T-cell (primary cell): ENCODE measurements around the gene NUBP2. TPM values are rescaled to one million over a fixed set of nuclear protein-coding genes. Genes with fewer than 3 reads are reported as not detected.

Experiments
- ATAC-seq, 4 experiments: fragments of 200-7000 bp in 3 of 4; fragments of 150-1000 bp in 1 of 4; cut with Tn5 transposase; replicated peaks in 1 of 4; 1 replicate in 3 of 4; 2 replicates in 1 of 4; pipeline ENCODE4 v1.10.0; 2021; ENCODE audit warnings: moderate library complexity in 3 of 4, mild to moderate bottlenecking in 2 of 4, moderate number of reproducible peaks in 1 of 4
- CTCF ChIA-PET, 2 donors: fragments of 300-600 bp; sonication (Branson Sonifier 250); formaldehyde crosslinking; loops; one replicate each; lab custom pipeline; 2022; ENCODE audit warnings: antibody characterized with exemption in 2 of 2; lab: Charles Lee
- POLR2A ChIA-PET, 2 donors: fragments of 300-600 bp; sonication (Branson Sonifier 250); formaldehyde crosslinking; loops; one replicate each; lab custom pipeline; 2022; ENCODE audit warnings: antibody characterized with exemption in 2 of 2; lab: Charles Lee
- DNase-seq, 35 experiments: peaks; one replicate each; pipeline versions ENCODE4 v3.0.0 to v3.0.0-alpha.2; 2013 to 2023
- H3K27ac ChIP-seq: one replicate; pipeline ENCODE4 v1.5.1; 2013; ENCODE audit warnings: low read length
- H3K27me3 ChIP-seq, 2 experiments: replicated peaks in 1 of 2; 1 replicate in 1 of 2; 2 replicates in 1 of 2; pipeline versions ENCODE4 v1.6.1 to v1.7.0; 2013; ENCODE audit warnings: low read length in 1 of 2, mixed read lengths in 1 of 2; ENCODE audit not compliant: control insufficient read depth in 2 of 2, insufficient read depth in 2 of 2; ENCODE audit errors: extremely low read depth in 1 of 2
- H3K36me3 ChIP-seq, 2 donors: 1 replicate in 1 of 2; 2 replicates in 1 of 2; pipeline versions ENCODE4 v1.6.1 to v1.7.0; 2013; ENCODE audit warnings: low read length in 1 of 2; ENCODE audit not compliant: control insufficient read depth in 2 of 2, insufficient read depth in 1 of 2; ENCODE audit errors: extremely low read depth in 1 of 2
- H3K4me1 ChIP-seq, 2 experiments: 1 replicate in 1 of 2; 2 replicates in 1 of 2; pipeline versions ENCODE4 v1.6.1 to v1.7.0; 2013; ENCODE audit warnings: low read length in 2 of 2, mixed read lengths in 1 of 2; ENCODE audit not compliant: insufficient read depth in 2 of 2, control insufficient read depth in 1 of 2; ENCODE audit errors: extremely low read depth in 1 of 2
- H3K4me3 ChIP-seq, 2 donors: 1 replicate in 1 of 2; 2 replicates in 1 of 2; pipeline versions ENCODE4 v1.5.1 to v1.7.0; 2013; ENCODE audit warnings: mild to moderate bottlenecking in 2 of 2, low read length in 1 of 2, moderate library complexity in 1 of 2; ENCODE audit not compliant: control insufficient read depth in 1 of 2; ENCODE audit errors: extremely low read depth in 1 of 2
- H3K9me3 ChIP-seq: 2 replicates; pipeline ENCODE4 v1.7.0; 2013
- H3K27ac Mint-ChIP-seq, 2 donors: one replicate each; pipeline ENCODE4 v1.8.0; 2020 to 2021; ENCODE audit warnings: mild to moderate bottlenecking in 2 of 2, mixed read lengths in 2 of 2
- H3K27me3 Mint-ChIP-seq, 2 donors: one replicate each; pipeline ENCODE4 v1.8.0; 2021 to 2022; ENCODE audit warnings: mixed read lengths in 2 of 2
- H3K36me3 Mint-ChIP-seq: one replicate; pipeline ENCODE4 v1.8.0; 2021; ENCODE audit warnings: mixed read lengths
- H3K4me1 Mint-ChIP-seq, 3 donors: one replicate each; pipeline ENCODE4 v1.8.0; 2020 to 2022; ENCODE audit warnings: mixed read lengths in 3 of 3, mild to moderate bottlenecking in 1 of 3
- H3K4me3 Mint-ChIP-seq, 3 donors: one replicate each; pipeline ENCODE4 v1.8.0; 2020 to 2022; ENCODE audit warnings: mild to moderate bottlenecking in 3 of 3, mixed read lengths in 3 of 3, moderate library complexity in 3 of 3
- H3K9me3 Mint-ChIP-seq, 3 donors: one replicate each; pipeline ENCODE4 v1.8.0; 2020 to 2022; ENCODE audit warnings: mixed read lengths in 3 of 3
- WGBS: methylation state at CpG from one replicate; pipeline ENCODE4 v1.1.5; 2013; ENCODE audit warnings: missing lambda C conversion rate; ENCODE audit not compliant: insufficient coverage; 5-methylcytosine and 5-hydroxymethylcytosine counted together
- total RNA-seq, 35 experiments: library from RNA in 6 of 35; stranded (reverse) in 6 of 35; fragments of 120-200 nt in 1 of 35; gene quantifications; one replicate each; pipeline versions ENCODE4 v1.2.1 to v1.2.4 and lab custom pipeline; 2013 to 2026

Gene NUBP2
- total RNA-seq, 5 donors from 2014 or later (not counting 1 experiment from before 2014, with no cell fraction given): 41.2 to 77.0 (median 74.3) TPM

DNA sequence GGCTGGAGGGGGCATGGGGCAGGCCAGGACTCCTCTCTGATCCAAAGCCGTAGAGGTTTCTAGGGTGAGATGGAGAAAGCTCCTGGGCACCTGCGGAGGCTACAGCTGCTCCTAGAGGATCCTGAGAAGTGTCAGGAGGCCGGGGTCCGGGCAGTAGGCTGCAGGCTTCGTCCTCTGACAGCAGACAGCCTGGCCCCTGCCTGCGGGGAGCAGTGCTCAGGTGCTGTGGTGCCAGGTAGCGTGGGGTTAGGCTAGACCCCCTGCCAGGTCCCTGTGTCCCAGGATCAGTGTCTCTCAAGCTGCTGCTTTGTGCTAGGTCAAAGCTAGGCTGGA is 8.3 kb upstream of the NUBP2 start:
- H3K4me3 ChIP-seq: peak overlapping the region in 1 of 2 donors; percentile 79
- peaks cover 19 to 35% of the 10 kb centered on the region in 2 donors for H3K36me3 ChIP-seq
- H3K27me3 ChIP-seq: no peaks in the 10 kb centered on the region
- peak overlapping the region in 2 of 3 donors; percentile 94 to 97 for H3K4me3 Mint-ChIP-seq
- no peak for DNase-seq
- 95% methylated on average over 6 of the region's 7 CpGs for WGBS
- no peak for ATAC-seq
- peaks cover 4 to 53% of the 10 kb centered on the region in 2 experiments for H3K4me1 ChIP-seq
- no peaks in the 10 kb centered on the region for H3K27me3 Mint-ChIP-seq
- H3K9me3 ChIP-seq: no peaks in the 10 kb centered on the region
- peaks cover 17 to 27% (median 18%) of the 10 kb centered on the region in 3 donors for H3K4me1 Mint-ChIP-seq
- POLR2A ChIA-PET: no interaction called here
- CTCF ChIA-PET: interaction anchor here in 1 of 2 donors (1.8 kb wide), 1 partner anchor 8 kb away, joined by 7 read pairs; the partner anchor contains the start of genes NUBP2 and SPSB3
- no peaks in the 10 kb centered on the region for H3K36me3 Mint-ChIP-seq
- no peak overlapping the region for H3K27ac ChIP-seq
- no peaks in the 10 kb centered on the region for H3K9me3 Mint-ChIP-seq
- H3K27ac Mint-ChIP-seq: no peak overlapping the region

- no peaks in the 10 kb centered on the region for H3K9me3 ChIP-seq
- peaks cover 13 to 24% (median 15%) of the 10 kb centered on the region in 3 donors for H3K4me1 Mint-ChIP-seq
- no peak overlapping the region for H3K27ac ChIP-seq
- H3K36me3 ChIP-seq: peaks cover 19 to 38% of the 10 kb centered on the region in 2 donors
- H3K27me3 ChIP-seq: no peaks in the 10 kb centered on the region
- ATAC-seq: no peak
- 97% methylated on average over 29 of the region's 30 CpGs for WGBS
- peaks cover 4 to 54% of the 10 kb centered on the region in 2 experiments for H3K4me1 ChIP-seq
- H3K4me3 ChIP-seq: no peak overlapping the region
- POLR2A ChIA-PET: no interaction called here
- H3K36me3 Mint-ChIP-seq: no peaks in the 10 kb centered on the region
- no peaks in the 10 kb centered on the region for H3K9me3 Mint-ChIP-seq
- no peak for DNase-seq
- peak overlapping the region; percentile 16 to 23 for H3K27ac Mint-ChIP-seq
- peak overlapping the region; percentile 66 to 97 (median 94) for H3K4me3 Mint-ChIP-seq
- CTCF ChIA-PET: interaction anchor here in 1 of 2 donors (1.8 kb wide), 1 partner anchor 7 kb away, joined by 7 read pairs; the partner anchor contains the start of genes NUBP2 and SPSB3
- H3K27me3 Mint-ChIP-seq: no peaks in the 10 kb centered on the region
Observed at GRCh38 chr16:1775006-1775845, 7.5 kb upstream of the NUBP2 start.

DNA sequence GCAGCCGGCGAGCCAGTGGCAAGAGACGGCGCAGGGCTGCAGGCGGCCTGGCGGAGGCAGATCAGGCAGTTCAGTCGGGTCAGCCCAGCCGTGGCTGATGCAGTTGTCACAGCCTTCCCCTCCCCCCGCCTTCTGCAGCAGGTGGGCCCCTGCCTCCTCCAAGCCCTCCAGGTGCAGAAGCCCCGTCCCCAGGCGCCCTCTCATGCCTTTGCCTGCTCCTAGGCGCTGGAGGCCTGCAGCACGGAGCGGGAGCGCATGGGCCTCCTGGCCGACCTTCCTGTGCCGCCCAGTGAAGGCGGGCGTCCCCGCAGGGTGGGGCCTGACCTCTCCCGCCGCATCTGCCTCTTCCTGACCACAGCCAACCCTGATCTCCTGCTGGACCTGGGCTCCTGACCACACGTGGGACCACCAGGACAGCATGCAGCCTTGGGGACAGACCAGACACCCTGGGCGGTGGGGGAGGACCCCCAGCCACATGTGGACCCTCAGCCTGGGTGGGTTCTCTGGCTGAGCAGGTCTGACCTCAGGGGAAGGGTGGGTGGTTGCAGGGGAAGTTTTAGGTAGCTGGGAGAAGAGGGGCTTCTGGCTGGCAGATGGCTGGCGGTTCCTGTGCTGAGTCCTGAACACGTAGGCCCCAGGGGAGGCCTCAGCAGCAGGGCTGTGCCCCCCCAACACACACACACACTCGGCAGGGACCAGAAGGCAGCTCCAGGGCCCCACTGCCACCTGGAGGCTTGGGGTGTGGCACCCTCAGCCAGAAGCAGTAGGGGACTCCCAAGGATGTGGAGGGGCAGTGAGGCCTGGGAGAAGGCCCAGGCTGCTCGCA is 6.7 kb upstream of the NUBP2 start:
- ATAC-seq: no peak
- CTCF ChIA-PET: no interaction called here
- no peak overlapping the region for H3K27ac ChIP-seq
- POLR2A ChIA-PET: no interaction called here
- no peaks in the 10 kb centered on the region for H3K36me3 Mint-ChIP-seq
- H3K27ac Mint-ChIP-seq: no peak overlapping the region
- no peak for DNase-seq
- H3K4me1 Mint-ChIP-seq: peaks cover 12 to 29% (median 20%) of the 10 kb centered on the region in 3 donors
- no peaks in the 10 kb centered on the region for H3K9me3 Mint-ChIP-seq
- no peak overlapping the region for H3K4me3 ChIP-seq
- peak overlapping the region in 2 of 3 donors; percentile 34 to 97 for H3K4me3 Mint-ChIP-seq
- H3K9me3 ChIP-seq: no peaks in the 10 kb centered on the region
- H3K27me3 Mint-ChIP-seq: no peaks in the 10 kb centered on the region
- no peaks in the 10 kb centered on the region for H3K27me3 ChIP-seq
- peaks cover 4 to 53% of the 10 kb centered on the region in 2 experiments for H3K4me1 ChIP-seq
- WGBS: 91% methylated on average over 23 of the region's 28 CpGs
- peaks cover 21 to 37% of the 10 kb centered on the region in 2 donors for H3K36me3 ChIP-seq

- 96% methylated on average over 10 of the region's 13 CpGs for WGBS
- no peak overlapping the region for H3K4me3 Mint-ChIP-seq
- no peaks in the 10 kb centered on the region for H3K27me3 ChIP-seq
- peaks cover 21 to 38% of the 10 kb centered on the region in 2 donors for H3K36me3 ChIP-seq
- H3K36me3 Mint-ChIP-seq: no peaks in the 10 kb centered on the region
- H3K9me3 Mint-ChIP-seq: no peaks in the 10 kb centered on the region
- H3K4me1 ChIP-seq: peaks cover 6 to 59% of the 10 kb centered on the region in 2 experiments
- CTCF ChIA-PET: no interaction called here
- H3K4me3 ChIP-seq: no peak overlapping the region
- DNase-seq (no peak), ATAC-seq (no peak)
- H3K9me3 ChIP-seq: no peaks in the 10 kb centered on the region
- peaks cover 17 to 35% (median 25%) of the 10 kb centered on the region in 3 donors for H3K4me1 Mint-ChIP-seq
- no peak overlapping the region for H3K27ac Mint-ChIP-seq
- POLR2A ChIA-PET: no interaction called here
- no peak overlapping the region for H3K27ac ChIP-seq
- no peaks in the 10 kb centered on the region for H3K27me3 Mint-ChIP-seq
Observed at GRCh38 chr16:1776672-1776955, 6.1 kb upstream of the NUBP2 start.

GRCh38 chr16:1776991-1777374 is 5.8 kb upstream of the NUBP2 start:
- DNase-seq: no peak
- Mint-ChIP-seq H3K27me3 (no peaks in the 10 kb centered on the region), H3K27ac (no peak overlapping the region), H3K36me3 (no peaks in the 10 kb centered on the region), H3K4me1 (peaks cover 17 to 35% (median 25%) of the 10 kb centered on the region in 3 donors), H3K4me3 (no peak overlapping the region), H3K9me3 (no peaks in the 10 kb centered on the region)
- Histone ChIP-seq H3K27me3 (no peaks in the 10 kb centered on the region), H3K4me1 (peaks cover 6 to 58% of the 10 kb centered on the region in 2 experiments), H3K27ac (no peak overlapping the region), H3K4me3 (no peak overlapping the region), H3K36me3 (peaks cover 21 to 38% of the 10 kb centered on the region in 2 donors), H3K9me3 (no peaks in the 10 kb centered on the region)
- WGBS: 97% methylated on average over 22 of the region's 22 CpGs
- CTCF ChIA-PET: no interaction called here
- POLR2A ChIA-PET: no interaction called here
- ATAC-seq: no peak

- no peak overlapping the region for H3K27ac ChIP-seq
- Mint-ChIP-seq H3K9me3 (no peaks in the 10 kb centered on the region), H3K27me3 (no peaks in the 10 kb centered on the region), H3K4me1 (peaks cover 11 to 33% (median 21%) of the 10 kb centered on the region in 3 donors), H3K27ac (no peak overlapping the region), H3K36me3 (no peaks in the 10 kb centered on the region), H3K4me3 (no peak overlapping the region)
- DNase-seq: no peak
- 92% methylated on average over 31 of the region's 36 CpGs for WGBS
- H3K36me3 ChIP-seq: peaks cover 21 to 38% of the 10 kb centered on the region in 2 donors
- CTCF ChIA-PET: interaction anchor here in 1 of 2 donors (0.5 kb wide), 1 partner anchor 561 kb away, joined by 4 read pairs; no protein-coding TSS in a partner anchor
- ATAC-seq: no peak
- POLR2A ChIA-PET: no interaction called here
- no peak overlapping the region for H3K4me3 ChIP-seq
- no peaks in the 10 kb centered on the region for H3K27me3 ChIP-seq
- no peaks in the 10 kb centered on the region for H3K9me3 ChIP-seq
- peaks cover 6 to 53% of the 10 kb centered on the region in 2 experiments for H3K4me1 ChIP-seq
Observed at GRCh38 chr16:1777375-1778199, 5.2 kb upstream of the NUBP2 start.
